DND-41 (cell line): ENCODE data around the gene ATP6AP1.

ENCODE experiments used
- CTCF ChIP-seq: IDR thresholded peaks from 2 replicates; pipeline ENCODE4 v1.5.1; 2012; ENCODE audit warnings: borderline replicate concordance, low read length, moderate library complexity, mild to moderate bottlenecking; ENCODE audit not compliant: poor library complexity, severe bottlenecking; ENCODE audit errors: extremely low read depth
- EZH2 ChIP-seq: IDR thresholded peaks from 3 replicates; pipeline ENCODE4 v1.6.1; 2012; ENCODE audit warnings: borderline replicate concordance, low read depth, mild to moderate bottlenecking, moderate library complexity, low read length, inconsistent platforms; ENCODE audit not compliant: severe bottlenecking

GRCh38 chrX:154380153-154380552, 48.3 kb upstream of the ATP6AP1 start:
- TF ChIP-seq EZH2, result no peak
- no peak for TF ChIP-seq CTCF
